ENCODE results near the gene NKPD1. TPM values are rescaled to one million over a fixed set of nuclear protein-coding genes. Genes with fewer than 3 reads are reported as not detected.

NKPD1 gene
- total and polyA plus RNA-seq, 10 donors = 0.17 to 0.77 (median 0.21) TPM; not detected in 1

- TF ChIP-seq CTCF (IDR thresholded peaks at IDR 0.05 in 8 of 11, conservative IDR thresholded peaks at IDR 0.05 in 3 of 11) (no peak), POLR2A (IDR thresholded peaks at IDR 0.05) (no peak), POLR2AphosphoS5 (IDR thresholded peaks at IDR 0.05) (no peak)
- Histone ChIP-seq H3K27me3 (replicated peaks in 1 of 7) (no peaks in the 10 kb centered on the region), H3K4me1 (peaks cover 0 to 16% (median 11%) of the 10 kb centered on the region in 6 donors), H3K27ac (no peak overlapping the region), H3K36me3 (peaks cover 0 to 75% (median 50%) of the 10 kb centered on the region in 6 donors), H3K4me3 (no peak overlapping the region), H3K9me3 (no peaks in the 10 kb centered on the region)
- DNase-seq = no peak
- 94 to 97% (median 95%) methylated on average over 17 to 33 of the region's 33 CpGs for WGBS, 5 donors
- intact Hi-C loops (cut with DNase I; ENCODE audit: low total_unique reads) = no loop called here
Observed at GRCh38 chr19:45142016-45142725, 18.6 kb downstream of the NKPD1 start.

GRCh38 chr19:45141203-45141900, 19.4 kb downstream of the NKPD1 start:
- WGBS, 5 donors = 93 to 97% (median 96%) methylated on average over 20 to 28 of the region's 28 CpGs

GRCh38 chr19:45140533-45140932, 20.2 kb downstream of the NKPD1 start:
- H3K4me1 ChIP-seq = peaks cover 8 to 32% (median 27%) of the 10 kb centered on the region in 6 donors
- intact Hi-C loops (cut with DNase I; ENCODE audit: low total_unique reads) = no loop called here
- H3K9me3 ChIP-seq = no peaks in the 10 kb centered on the region
- peaks cover 0 to 59% (median 40%) of the 10 kb centered on the region in 6 donors for H3K36me3 ChIP-seq
- no peak for DNase-seq
- no peak overlapping the region for H3K4me3 ChIP-seq
- 94 to 100% (median 97%) methylated on average over 8 to 11 of the region's 11 CpGs for WGBS, 5 donors
- H3K27ac ChIP-seq = no peak overlapping the region
- H3K27me3 ChIP-seq (replicated peaks in 1 of 7) = no peaks in the 10 kb centered on the region
- TF ChIP-seq POLR2A (IDR thresholded peaks at IDR 0.05) (no peak), CTCF (IDR thresholded peaks at IDR 0.05 in 8 of 11, conservative IDR thresholded peaks at IDR 0.05 in 3 of 11) (no peak)

More at GRCh38 chr19:45141203-45141900, 19.4 kb downstream of the NKPD1 start:
- H3K27ac ChIP-seq = no peak overlapping the region
- no peak for DNase-seq
- no peak overlapping the region for H3K4me3 ChIP-seq
- H3K27me3 ChIP-seq (replicated peaks in 1 of 7) = no peaks in the 10 kb centered on the region
- peaks cover 6 to 24% (median 19%) of the 10 kb centered on the region in 6 donors for H3K4me1 ChIP-seq
- H3K9me3 ChIP-seq = no peaks in the 10 kb centered on the region
- peaks cover 0 to 67% (median 47%) of the 10 kb centered on the region in 6 donors for H3K36me3 ChIP-seq
- intact Hi-C loops (cut with DNase I; ENCODE audit: low total_unique reads) = no loop called here
- TF ChIP-seq POLR2AphosphoS5 (IDR thresholded peaks at IDR 0.05) (no peak), CTCF (IDR thresholded peaks at IDR 0.05 in 8 of 11, conservative IDR thresholded peaks at IDR 0.05 in 3 of 11) (no peak), POLR2A (IDR thresholded peaks at IDR 0.05) (no peak)

- H3K27ac ChIP-seq = no peak overlapping the region
- no peaks in the 10 kb centered on the region for H3K9me3 ChIP-seq
- no peaks in the 10 kb centered on the region for H3K27me3 ChIP-seq (replicated peaks in 1 of 7)
- intact Hi-C loops (cut with DNase I; ENCODE audit: low total_unique reads) = no loop called here
- H3K4me3 ChIP-seq = no peak overlapping the region
- no peak for DNase-seq
- no peak for TF ChIP-seq POLR2A (IDR thresholded peaks at IDR 0.05)
- TF ChIP-seq POLR2AphosphoS5 (IDR thresholded peaks at IDR 0.05) = no peak
- TF ChIP-seq CTCF (IDR thresholded peaks at IDR 0.05 in 8 of 11, conservative IDR thresholded peaks at IDR 0.05 in 3 of 11) = no peak
- H3K4me1 ChIP-seq = peaks cover 8 to 36% (median 31%) of the 10 kb centered on the region in 6 donors
- 70 to 96% (median 95%) methylated on average over 2 to 8 of the region's 8 CpGs for WGBS, 5 donors
- H3K36me3 ChIP-seq = peaks cover 0 to 55% (median 36%) of the 10 kb centered on the region in 6 donors
Observed at GRCh38 chr19:45140144-45140503, 20.7 kb downstream of the NKPD1 start.

All from spleen (tissue), 11 donors.